GM21737 (cell line): Measurements from ENCODE around the gene ULBP1.
"Not testable (repeated sequence)": the region's sequence is repeated elsewhere in the genome, so short reads cannot be mapped to it uniquely, and the experiment has no call there.

Source experiments
- ATAC-seq: cut with Tn5 transposase; IDR thresholded peaks from one replicate; pipeline ENCODE4 v1.9.1; 2021; ENCODE audit warnings: mild to moderate bottlenecking, moderate library complexity; ENCODE audit not compliant: unreplicated experiment

ULBP1 gene, protein sequence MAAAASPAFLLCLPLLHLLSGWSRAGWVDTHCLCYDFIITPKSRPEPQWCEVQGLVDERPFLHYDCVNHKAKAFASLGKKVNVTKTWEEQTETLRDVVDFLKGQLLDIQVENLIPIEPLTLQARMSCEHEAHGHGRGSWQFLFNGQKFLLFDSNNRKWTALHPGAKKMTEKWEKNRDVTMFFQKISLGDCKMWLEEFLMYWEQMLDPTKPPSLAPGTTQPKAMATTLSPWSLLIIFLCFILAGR

DNA sequence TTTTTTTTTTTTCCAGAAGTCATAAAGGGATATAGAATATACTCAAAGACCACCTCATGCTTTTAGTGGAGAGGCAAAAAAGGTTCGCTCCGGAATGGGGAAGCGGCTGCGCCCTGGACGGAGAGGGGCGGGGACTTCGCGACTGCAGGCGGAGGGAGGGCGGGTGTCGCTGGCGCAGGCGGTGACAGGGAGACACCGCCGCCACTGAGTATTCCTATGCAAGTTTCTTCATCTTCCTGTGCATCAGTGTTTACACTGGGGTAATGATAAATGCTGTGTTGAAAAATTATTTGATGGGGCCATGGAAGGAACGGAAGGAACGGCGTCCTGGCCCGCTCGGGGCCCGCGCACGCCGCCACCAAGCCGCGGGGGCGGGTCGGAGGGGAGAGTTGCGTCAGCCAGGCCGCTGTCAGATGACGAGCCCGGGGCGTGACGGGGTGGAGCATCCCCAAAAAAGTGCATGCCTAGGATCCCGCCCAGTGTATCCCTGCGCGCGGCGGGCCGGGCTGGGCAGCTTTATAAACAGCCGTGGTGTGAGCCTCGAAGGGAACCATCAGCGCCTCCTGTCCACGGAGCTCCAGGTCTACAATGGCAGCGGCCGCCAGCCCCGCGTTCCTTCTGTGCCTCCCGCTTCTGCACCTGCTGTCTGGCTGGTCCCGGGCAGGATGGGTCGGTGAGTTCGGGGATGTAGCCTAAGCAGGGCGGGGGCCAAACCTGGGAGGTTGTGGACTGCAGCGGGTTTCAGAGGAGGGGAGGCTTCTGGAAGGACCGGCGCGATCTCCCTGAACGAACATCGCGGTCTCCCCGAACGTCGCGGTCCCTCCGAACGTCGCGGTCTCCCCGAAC is at the start of gene ULBP1:
Gene ULBP1 (plus strand): TSS at position 482 of the 846 bp plus-strand sequence. CDS start 107 bp downstream, at position 589.
- no peak for ATAC-seq

DNA sequence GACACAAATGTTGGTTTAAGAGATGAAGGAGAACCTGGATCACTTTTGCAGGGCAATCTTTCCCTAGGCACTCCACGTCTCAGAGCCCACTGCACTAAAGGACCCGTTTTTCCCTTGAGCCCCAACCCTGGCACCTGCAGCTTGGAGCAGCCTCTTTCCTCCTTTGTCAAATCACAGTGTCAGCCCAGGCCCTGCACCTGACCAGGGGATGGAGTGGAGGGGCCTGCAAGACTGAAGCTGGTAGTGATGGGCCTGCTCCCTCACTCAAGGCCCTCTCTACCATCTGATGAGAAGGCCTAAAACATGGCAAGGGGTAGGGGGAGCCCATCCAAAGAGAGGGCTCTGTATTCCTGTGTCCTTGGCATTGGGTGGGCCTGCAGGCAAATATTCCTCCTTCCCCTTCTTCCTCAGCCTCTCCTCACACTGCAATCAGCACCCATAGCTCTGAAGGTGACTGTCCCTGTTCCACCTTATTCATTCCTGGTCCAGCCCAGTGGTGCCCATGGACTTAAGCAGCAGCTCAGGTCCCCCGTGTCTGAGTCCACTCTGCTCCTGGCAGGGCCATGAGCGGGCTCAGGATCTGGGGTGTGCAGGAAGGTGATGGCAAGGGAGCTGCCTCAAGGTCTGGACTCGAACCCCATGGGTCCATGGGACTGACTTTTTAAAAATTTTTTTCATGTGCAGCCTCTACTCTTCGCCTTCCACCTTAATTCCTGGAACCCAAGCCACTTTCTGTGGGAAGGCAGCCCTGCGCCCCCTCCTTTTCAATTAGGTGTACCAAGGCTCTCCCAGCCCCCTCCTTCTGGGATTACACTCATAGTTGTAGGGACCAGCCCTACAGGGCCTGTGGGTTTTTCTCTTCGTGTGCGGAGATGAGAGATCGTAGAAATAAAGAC is 47.5 kb upstream of the ULBP1 start:
- ATAC-seq = no peak

DNA sequence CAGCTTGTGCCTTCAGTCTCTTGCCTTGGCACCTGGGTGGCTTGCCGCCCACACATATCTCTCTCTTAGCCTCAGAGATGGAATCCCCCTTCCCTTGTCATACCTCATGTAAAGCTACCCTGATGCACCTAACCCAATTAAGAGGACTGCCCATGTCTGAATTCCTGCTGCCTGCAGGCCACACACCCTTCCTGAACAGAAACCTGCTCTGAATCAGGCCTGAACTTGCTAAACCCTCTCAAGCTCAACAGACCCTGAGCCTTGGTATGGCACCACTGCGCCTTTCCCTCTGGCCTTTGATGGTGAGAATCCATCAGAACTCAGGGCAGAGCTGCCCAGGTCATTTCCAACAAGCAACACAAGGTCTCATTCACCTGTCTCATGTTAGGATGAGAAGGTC is 46.1 kb upstream of the ULBP1 start:
- ATAC-seq = no peak

DNA sequence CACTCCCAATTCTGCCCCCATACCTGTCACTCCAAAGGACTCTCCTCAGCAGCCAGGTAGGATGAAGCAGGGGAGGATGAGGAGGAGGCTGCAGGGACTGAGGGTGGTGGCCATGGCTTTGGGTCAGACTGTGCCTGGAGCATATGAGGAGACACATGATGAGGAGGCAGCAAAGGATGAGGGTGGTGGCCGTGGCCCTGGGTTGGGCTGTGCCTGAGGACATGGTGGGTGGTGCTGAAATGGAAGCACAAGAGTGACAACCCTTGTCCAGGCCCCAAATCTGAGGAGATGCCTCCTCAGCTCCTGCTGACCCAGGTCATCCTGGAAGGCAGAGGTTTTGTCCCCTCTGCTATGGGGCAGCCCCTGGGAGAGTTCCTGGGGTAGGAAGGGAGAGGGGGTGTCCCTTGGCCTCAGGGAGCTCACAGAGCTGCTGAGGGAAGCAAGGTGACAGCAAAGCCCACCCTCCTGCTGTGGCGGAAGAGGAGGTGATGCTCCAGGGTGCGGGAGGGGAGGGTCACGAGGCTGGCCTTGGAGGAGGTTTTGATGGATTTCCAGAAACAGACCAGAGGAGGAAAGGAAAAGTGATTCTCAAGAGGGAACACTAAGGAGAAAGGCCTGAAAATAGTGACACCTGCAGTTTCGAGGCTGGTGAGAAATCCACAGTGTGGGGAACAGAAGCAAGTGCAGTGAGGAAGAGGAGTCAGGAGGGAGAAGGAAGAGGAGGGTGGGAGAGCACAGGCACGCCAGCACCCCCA is 45.4 kb upstream of the ULBP1 start:
- no peak for ATAC-seq

DNA sequence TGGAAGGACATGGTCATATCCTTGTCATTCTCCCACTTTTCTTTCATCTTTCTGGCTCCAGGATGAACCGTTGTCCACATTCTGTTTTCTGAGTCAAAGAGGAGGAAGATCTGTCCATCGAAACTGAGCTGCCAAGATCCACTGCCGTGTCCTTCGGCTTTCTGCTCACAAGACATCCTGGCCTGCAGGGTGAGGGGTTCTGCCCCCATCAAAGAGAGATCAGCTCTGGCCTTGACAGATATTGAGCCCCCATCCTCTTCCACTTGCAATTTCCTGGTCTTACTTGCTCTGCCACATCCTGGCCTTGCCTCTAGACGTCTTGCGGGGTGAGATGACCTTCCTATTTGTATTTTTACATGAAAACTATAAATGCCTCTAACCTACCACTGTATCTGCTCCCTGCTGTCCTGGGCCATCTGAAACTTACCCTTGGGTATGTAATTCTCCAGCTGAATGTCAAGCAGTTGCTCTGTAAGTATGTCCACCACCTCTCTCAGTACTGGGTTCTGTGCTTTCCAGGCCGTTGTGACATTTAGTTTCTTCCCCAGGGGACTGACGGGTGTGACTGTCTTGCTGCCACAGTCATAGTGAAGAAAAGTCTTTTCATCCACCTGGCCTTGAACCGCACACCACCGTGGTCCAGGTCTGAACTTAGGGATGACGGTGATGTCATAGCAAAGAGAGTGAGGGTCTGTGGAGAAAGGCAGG is 44.5 kb upstream of the ULBP1 start:
- not testable (repeated sequence) for ATAC-seq

DNA sequence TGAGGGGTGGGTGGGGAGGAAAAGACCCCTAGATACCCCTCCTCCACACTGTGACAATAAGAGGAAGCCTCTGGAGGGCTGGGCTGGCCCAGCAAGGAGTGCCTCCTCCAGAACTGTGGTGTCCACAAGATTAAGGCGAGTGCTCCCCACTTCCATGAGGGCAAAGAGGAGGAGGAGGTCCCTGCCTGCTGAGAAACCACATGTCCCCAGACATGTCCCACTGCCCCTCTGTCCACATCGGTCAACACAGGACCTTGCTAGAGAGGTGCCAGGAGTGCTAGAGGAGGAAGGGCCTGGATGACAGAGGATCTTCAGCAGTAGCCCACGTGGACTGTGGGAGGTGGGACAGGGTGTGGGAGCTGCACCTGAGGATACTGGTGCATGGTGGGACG is 43.9 kb upstream of the ULBP1 start:
- no peak for ATAC-seq

DNA sequence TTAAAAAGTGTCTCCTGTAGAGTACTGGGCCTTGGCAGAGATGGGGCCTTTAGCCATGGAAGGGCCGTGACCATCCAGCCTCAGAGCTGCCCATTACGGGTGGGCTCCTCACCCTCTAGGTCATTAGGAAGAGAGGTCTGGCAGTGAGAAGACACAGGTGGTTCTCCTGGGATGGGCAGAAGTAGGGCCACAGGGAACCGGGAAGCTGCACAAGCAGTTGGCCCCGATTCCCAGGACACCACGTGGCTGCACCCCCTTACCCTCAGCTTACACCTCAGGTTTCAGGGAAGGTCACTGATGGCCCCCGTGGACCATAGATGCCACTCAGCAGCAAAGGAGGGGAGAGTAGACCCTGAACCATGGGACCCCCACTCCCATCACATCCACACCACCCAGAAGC is 42.4 kb upstream of the ULBP1 start:
- no peak for ATAC-seq

DNA sequence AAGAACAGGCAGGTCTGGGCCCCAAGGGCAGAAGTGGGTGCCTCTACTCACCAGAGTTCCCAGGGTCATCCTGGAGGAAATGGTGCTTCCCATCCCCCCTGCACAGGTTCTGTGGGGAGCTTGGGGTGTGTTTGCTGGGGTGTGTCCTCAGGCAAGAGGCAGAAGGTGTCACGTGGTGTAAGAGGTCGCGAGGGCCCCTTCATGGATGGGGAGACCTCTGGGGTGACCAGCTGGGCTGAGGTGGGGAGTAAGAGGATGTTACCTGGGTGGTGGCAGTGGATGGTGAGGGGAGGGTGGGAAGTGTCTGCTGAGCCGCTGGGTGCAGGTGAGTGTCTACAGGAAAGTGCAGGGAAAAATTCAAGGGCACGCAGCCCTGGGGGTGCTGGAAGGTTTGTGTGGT is 41.7 kb upstream of the ULBP1 start:
- not testable (repeated sequence) for ATAC-seq

DNA sequence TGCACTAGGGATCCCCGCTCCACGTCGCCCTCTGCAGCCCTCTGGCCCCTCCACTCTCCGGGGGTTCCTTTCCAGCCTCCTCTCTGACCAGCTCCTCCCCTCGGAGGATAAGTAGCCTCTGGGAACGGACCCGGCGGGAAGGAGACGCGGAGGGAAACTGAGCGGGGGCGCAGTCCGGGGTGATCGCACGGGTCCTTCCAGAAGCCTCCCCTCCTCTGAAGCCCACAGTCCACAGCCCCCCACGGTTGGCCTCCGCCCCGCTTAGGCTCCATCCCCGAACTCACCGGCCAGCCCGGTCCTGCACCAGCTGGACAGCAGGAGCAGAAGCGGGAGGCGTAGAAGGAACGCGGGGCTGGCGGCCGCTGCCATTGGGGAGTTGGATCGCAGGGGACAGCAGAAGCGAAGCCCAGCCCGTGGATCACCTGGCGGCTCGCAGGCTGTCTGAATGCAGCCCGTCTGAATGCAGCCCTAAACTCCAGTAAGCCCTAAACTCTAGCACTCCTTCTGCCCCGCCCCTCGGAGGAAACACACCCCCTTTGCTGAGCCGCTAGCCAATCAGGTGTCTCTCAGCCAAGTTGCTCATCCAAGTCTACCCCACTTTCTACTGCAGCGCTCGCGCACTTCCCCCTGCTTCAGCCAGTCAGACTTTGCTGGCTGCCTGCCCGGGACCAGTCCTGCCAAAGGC is 41.0 kb upstream of the ULBP1 start, which contains the start of gene RAET1G:
Gene RAET1G (minus strand): TSS at position 480 of the 685 bp plus-strand sequence. CDS start 111 bp downstream, at position 369.
- ATAC-seq = no peak

DNA sequence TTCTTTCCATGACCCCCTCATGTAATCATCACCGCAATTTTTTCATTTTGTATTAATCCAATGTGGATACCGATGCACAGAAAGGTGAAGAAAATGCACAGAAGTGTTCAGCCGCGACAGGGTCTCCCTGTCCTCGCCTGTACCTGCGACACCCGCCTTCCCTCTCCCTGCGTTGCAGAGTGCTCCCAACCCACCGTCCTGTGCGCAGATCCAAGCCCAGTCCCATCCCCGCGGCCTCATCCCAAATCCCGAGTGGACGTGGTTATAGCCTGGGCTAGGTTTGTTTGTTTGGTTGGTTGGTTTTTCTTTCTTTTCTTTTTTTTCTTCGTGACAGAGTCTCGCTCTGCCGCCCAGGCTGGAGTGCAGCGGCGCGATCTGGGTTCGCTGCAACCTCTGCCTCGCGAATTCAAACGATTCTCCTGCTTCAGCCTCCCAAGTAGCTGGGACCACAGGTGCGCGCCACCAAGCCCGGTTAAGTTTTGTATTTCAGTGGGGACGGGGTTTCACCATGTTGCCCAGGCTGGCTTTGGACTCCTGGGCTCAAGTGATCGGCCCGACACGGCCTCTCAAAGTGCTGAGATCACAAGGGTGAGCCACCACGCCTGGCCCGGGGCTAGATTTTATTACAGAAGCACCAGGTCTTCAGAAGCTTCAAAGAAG is 40.3 kb upstream of the ULBP1 start:
- ATAC-seq = no peak

DNA sequence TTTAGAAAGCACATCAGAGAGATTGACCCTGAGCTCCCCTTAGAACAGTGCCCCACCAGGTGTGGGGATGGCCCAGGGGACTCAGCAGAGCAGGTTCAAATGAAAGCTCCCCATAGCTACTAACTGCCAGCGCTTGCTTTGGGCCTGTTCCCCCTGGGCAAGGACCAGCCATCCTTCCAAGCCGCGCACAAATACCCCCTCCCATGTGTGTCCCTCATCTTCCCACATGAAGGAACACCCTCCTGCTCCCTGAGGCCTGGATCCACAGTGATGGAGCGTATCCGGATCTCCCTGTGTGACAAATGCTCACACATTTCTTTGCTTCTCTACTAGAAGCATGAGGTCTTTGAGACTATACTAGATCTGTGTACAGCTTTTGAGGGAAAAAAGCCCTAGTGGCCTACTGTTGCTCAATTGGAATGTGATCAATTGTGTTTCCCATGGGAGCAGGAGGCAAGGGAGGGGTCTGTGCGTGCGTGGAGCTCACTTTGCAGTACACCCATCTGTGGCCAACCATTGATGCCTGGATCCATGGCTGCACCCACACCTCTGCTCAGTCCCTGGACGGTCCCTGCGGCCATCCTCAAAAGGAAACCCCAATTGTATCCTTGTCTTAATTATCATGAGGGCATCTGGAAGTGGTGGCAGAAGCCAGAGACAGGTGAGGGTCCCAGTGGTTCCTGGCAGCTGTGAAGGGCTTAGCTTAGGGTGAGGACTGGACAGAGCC is 39.4 kb upstream of the ULBP1 start:
- no peak for ATAC-seq

DNA sequence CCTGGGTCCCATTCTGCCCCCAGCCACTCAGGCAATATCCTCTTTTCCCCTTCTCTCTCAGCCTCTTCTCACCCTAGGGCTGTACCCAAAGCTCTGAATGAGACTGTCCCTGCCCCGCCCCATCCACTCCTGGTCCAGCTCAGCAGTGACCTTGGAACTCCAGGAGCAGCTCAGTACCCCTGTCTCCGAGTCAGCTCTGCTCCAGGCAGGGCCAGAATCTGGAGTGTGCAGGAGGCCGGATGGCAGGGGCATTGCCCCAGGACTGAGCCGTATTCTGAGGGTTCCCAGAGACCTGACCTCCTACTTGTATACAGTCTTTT is 38.9 kb upstream of the ULBP1 start:
- no peak for ATAC-seq

DNA sequence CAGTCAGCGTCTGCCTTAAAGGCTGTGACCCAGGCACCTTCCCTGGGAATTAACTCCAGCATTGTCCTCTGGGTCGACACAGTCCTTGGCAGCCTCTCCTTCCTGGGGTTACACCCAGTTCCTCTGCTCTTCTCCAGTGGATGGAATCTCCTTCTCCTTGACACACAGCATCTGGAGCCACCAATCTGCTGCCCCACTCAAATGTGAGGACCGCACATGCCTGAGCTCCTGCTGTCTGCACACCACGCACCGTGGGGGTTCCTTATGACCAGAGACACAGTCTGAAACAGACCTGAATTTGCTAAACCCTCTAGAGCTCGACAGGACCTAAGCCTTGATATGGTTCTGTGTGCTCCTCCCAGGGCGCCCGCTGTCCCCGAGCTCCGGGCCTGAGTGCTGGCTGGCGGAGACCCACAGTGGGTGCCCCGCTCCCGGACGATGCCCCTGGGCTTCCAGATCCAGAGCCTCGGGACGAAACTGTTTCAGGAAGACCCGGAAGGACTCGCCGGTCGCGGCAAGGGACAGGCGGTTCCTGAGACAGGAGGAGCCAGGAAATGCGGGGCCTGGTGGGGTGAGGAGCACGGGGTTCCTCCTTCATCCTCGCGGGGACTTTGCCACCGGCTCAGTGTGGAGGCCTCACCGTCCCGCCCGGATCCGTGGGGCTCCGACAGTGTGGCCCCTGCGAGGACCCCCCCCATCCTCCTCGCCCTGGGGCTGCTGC is 38.3 kb upstream of the ULBP1 start:
- ATAC-seq = no peak

DNA sequence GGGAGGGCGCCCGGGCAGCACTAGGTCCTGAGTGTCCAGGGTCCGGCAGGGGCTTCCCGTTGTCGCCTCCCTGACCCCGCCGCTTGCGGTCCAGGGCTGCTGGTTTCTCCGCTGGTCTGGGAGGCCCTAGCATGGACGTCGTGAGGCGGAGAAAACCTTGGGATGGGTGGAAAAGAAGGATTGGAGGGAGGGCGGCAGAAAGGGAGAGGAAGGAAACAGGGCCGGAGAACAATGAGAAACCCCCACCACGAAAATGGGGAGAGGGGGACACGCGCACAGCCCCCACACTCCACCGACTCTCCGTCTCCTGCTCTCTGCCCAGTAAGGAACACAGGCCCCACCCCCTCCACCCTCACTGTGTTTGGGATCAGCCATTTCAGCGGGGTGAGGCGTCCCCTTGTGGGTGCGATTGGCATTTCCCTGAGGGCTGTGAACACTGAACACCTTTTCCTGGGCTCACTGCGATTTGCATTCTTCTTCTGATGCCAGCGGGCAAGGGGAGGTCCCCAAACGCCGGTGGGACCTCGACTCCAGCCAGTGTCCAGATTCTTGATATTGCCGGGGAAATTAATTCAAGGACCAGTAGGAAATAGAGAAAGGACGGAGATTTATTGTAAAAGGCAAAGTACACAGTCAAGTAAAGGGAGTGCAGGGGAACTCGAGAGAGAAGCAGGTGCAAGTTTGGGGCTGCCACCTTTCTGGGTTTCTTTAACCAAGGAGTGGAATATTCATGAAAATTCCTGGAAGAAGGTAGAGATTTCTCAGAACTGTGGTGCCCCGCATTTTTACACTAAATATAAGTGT is 37.6 kb upstream of the ULBP1 start:
- ATAC-seq = no peak

DNA sequence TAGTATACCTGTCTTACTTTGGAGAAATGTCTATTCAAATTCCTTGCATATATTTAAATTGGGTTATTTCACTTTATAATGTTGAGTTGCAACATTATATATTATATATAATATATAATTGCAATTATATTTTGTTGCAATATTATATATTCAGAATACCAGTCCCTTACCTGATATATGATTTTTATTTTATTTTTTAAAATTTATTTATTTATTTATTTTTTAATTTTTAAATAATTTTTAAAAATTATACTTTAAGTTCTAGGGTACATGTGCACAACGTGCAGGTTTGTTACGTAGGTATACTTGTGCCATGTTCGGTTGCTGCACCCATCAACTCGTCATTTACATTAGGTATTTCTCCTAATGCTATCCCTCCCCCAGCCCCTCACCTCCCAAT is 36.7 kb upstream of the ULBP1 start:
- not testable (repeated sequence) for ATAC-seq

DNA sequence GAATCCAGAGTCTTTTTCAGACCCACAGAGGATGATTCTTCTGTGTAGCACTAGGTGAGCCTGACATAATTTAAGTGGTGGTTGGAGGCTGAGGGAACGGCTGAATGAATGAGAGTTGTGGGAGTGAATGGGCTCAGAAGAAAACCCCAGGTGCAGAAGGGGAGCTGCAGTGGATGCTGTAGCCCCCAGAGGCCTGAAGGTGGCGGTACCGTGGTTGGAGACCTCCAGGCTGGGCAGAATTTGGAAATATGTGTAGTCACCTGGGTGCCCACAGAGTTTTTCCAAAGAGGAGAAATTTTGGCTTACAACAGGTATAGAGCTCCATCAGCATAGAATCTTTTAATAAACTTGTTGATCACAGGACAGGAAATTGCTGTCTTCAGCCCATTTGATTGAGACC is 34.3 kb upstream of the ULBP1 start:
- no peak for ATAC-seq

DNA sequence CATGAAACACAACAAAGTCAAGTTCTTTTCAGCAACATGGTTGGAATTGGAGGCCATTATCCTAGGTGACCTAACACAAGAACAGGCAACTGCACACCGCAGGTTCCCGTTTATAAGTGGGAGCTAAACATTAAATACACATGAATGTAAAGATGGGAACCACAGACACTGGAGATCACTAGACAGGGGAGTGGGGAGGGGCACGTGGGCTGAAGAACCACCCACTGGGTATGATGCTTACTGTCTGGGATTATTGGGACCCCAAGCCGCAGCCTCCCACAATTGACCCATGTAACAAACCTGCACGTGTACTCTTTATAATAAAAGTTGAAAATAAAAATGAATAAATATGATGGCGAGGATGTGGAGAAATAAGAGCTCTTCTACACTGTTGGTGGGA is 32.2 kb upstream of the ULBP1 start:
- no peak for ATAC-seq
